Nephron progenitor cell (in vitro differentiated cells): ENCODE data around the gene STMP1.

ENCODE experiments used
- DNase-seq: peaks from one replicate; pipeline ENCODE4 v3.0.0; 2021
- H3K27ac Mint-ChIP-seq: 2 replicates; pipeline ENCODE4 v1.8.0; 2021; ENCODE audit warnings: mild to moderate bottlenecking, moderate library complexity, mixed read lengths
- H3K27me3 Mint-ChIP-seq: 2 replicates; pipeline ENCODE4 v1.8.0; 2021; ENCODE audit warnings: mild to moderate bottlenecking, low read depth, mixed read lengths; ENCODE audit not compliant: poor library complexity
- H3K36me3 Mint-ChIP-seq: 2 replicates; pipeline ENCODE4 v1.8.0; 2021; ENCODE audit warnings: low read depth, mixed read lengths
- H3K4me1 Mint-ChIP-seq: 2 replicates; pipeline ENCODE4 v1.8.0; 2021; ENCODE audit warnings: mixed read lengths
- H3K4me3 Mint-ChIP-seq: 2 replicates; pipeline ENCODE4 v1.8.0; 2021; ENCODE audit warnings: mild to moderate bottlenecking, moderate library complexity, mixed read lengths
- H3K9me3 Mint-ChIP-seq: 2 replicates; pipeline ENCODE4 v1.8.0; 2021; ENCODE audit warnings: mild to moderate bottlenecking, moderate library complexity, mixed read lengths
- CTCF ChIP-seq: fragments of 200-600 bp; sonication (generic); IDR thresholded peaks from 2 replicates; pipeline ENCODE4 v1.5.0; 2021; ENCODE audit warnings: antibody characterized with exemption

STMP1 gene

DNA sequence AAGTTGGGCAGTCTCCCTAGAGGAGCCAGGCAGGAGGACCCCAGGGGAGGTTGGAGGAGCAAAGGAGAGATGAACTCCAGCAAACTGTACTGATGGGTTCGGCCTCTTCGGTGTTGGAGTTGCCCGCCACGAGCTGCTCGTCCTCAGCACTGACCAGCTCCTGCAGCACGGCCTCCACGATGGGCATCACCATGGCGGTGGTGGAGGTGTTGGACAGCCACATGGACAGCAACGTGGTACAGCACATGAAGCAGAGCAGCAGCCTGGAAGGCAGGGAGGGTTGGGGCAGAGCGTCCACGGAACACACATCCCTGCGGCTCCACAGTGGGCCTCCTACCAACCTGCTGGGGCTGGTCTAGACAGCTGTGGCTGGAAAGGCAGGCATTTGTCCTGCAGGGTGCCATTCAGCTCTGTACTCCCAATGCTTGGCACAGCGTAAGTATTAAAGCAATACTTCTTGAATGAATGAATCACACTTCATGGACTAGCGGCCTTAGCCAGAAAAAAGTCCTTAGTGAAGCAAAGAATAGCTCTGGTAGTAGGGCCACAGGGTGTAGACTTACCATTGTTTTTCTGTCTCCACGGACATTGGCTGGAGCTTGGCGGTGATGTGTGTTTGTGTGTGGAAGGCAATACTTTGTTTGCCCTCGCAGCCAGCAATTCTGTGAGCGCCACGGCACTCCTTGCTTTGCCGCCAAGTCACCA is 43.9 kb downstream of the STMP1 start:
- H3K36me3 Mint-ChIP-seq, result peaks cover 8% of the 10 kb centered on the region
- H3K27me3 Mint-ChIP-seq, result peaks cover 8% of the 10 kb centered on the region
- H3K4me3 Mint-ChIP-seq, result no peak overlapping the region
- no peak overlapping the region for H3K27ac Mint-ChIP-seq
- peaks cover 20% of the 10 kb centered on the region for H3K4me1 Mint-ChIP-seq
- no peak for DNase-seq
- H3K9me3 Mint-ChIP-seq, result peaks cover 3% of the 10 kb centered on the region
- no peak for TF ChIP-seq CTCF

GRCh38 chr7:135706858-135707569 is 44.7 kb downstream of the STMP1 start:
- TF ChIP-seq CTCF, result no peak
- H3K27me3 Mint-ChIP-seq, result peaks cover 8% of the 10 kb centered on the region
- peaks cover 3% of the 10 kb centered on the region for H3K9me3 Mint-ChIP-seq
- peaks cover 6% of the 10 kb centered on the region for H3K36me3 Mint-ChIP-seq
- peaks cover 20% of the 10 kb centered on the region for H3K4me1 Mint-ChIP-seq
- no peak overlapping the region for H3K27ac Mint-ChIP-seq
- no peak overlapping the region for H3K4me3 Mint-ChIP-seq
- DNase-seq, result no peak

GRCh38 chr7:135707570-135707966 is 45.3 kb downstream of the STMP1 start:
- Mint-ChIP-seq H3K9me3 (peaks cover 3% of the 10 kb centered on the region), H3K36me3 (peaks cover 6% of the 10 kb centered on the region), H3K27me3 (peaks cover 8% of the 10 kb centered on the region), H3K4me3 (no peak overlapping the region), H3K4me1 (peaks cover 20% of the 10 kb centered on the region), H3K27ac (peak overlapping the region; percentile 64)
- no peak for TF ChIP-seq CTCF
- DNase-seq, result no peak

DNA sequence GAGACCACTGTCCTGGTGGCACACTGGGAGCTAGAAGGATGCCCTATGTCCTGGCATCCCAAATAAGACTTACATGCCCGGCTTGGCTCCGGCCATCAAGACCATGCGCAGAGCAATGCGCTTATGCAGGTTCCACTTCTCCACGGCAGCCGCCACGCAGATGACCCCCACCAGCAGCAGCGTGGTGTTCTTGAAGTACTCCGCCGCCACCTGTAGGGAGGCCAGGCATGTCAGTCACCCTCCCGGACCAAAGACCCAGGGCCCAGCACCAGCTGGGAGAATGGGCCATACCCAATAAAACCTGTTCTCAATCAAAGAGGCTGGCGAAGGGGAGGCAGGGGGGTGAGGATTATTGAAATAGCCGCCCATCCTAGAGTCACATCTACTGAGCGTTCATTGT is 45.7 kb downstream of the STMP1 start:
- Mint-ChIP-seq H3K36me3 (peaks cover 6% of the 10 kb centered on the region), H3K4me1 (peaks cover 25% of the 10 kb centered on the region), H3K27ac (peak overlapping the region; percentile 64), H3K9me3 (peaks cover 3% of the 10 kb centered on the region), H3K4me3 (no peak overlapping the region), H3K27me3 (peaks cover 8% of the 10 kb centered on the region)
- TF ChIP-seq CTCF, result no peak
- DNase-seq, result no peak

DNA sequence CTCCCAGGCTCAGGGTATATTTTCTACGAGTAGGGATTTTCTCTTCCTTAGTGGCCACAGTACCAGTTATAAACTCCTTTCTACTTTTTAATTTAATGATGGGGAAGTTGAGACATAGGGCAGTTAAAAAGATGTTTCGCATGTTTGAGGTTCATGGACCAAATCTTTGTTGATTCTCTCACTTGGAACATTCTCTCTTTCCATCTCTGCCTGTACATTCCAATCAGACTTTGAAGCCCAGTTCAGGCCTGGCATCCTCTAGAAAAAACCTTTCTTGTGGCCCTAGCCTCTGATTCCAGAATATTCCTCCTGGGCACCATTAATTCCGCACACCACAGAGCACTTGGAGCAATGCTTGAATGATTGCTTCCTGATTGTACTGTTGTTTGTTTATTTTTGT is 47.2 kb downstream of the STMP1 start:
- H3K36me3 Mint-ChIP-seq, result peaks cover 6% of the 10 kb centered on the region
- H3K27ac Mint-ChIP-seq, result no peak overlapping the region
- H3K9me3 Mint-ChIP-seq, result peaks cover 3% of the 10 kb centered on the region
- peaks cover 19% of the 10 kb centered on the region for H3K4me1 Mint-ChIP-seq
- no peak overlapping the region for H3K4me3 Mint-ChIP-seq
- no peaks in the 10 kb centered on the region for H3K27me3 Mint-ChIP-seq
- no peak for TF ChIP-seq CTCF
- no peak for DNase-seq
